Measurements from ENCODE around the gene RNF149.

DNA sequence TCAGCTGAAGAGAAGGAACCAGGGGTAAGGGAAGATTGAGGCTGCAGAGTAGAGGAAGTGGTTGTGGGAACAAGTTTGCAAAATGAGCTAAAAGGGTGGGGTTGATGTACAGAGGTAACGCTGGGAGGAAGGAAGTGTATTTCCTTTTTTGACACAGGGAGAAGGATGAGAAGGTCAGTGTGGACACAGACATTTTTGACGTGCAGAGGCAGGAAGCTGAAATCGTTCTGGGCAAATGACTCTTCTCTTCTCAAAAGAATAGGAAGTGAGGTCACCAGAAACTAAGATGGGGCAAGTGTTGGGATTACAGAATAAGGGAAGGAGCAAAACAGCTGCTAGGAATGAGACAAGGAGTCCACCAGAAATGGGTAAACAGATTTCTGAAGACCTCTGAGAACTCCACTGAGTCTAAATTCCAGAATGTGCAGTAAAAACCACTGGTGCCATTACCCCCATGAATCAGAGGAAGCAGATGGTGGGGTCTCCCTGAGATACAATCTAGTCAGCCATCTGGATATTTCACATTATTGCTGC, 20.0 kb upstream of the RNF149 start:
- TF ChIP-seq POLR2A (IDR thresholded peaks at IDR 0.05) (no peak), POLR2AphosphoS5 (IDR thresholded peaks at IDR 0.05) (peak in 1 of 3 donors; percentile 27)
- TF ChIP-seq, protein P1, sequence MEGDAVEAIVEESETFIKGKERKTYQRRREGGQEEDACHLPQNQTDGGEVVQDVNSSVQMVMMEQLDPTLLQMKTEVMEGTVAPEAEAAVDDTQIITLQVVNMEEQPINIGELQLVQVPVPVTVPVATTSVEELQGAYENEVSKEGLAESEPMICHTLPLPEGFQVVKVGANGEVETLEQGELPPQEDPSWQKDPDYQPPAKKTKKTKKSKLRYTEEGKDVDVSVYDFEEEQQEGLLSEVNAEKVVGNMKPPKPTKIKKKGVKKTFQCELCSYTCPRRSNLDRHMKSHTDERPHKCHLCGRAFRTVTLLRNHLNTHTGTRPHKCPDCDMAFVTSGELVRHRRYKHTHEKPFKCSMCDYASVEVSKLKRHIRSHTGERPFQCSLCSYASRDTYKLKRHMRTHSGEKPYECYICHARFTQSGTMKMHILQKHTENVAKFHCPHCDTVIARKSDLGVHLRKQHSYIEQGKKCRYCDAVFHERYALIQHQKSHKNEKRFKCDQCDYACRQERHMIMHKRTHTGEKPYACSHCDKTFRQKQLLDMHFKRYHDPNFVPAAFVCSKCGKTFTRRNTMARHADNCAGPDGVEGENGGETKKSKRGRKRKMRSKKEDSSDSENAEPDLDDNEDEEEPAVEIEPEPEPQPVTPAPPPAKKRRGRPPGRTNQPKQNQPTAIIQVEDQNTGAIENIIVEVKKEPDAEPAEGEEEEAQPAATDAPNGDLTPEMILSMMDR (IDR thresholded peaks at IDR 0.05), result no peak
